ENCODE data around the gene TEAD1. TPM values are rescaled to one million over a fixed set of nuclear protein-coding genes. Genes with fewer than 3 reads are reported as not detected.

The TEAD1 gene
- polyA plus RNA-seq, 2 of the 4 experiments (the other 2 are of a cell fraction), result 111 to 112 TPM

GRCh38 chr11:12856338-12856737, 182.1 kb downstream of the TEAD1 start (continued):
- no peak for TF ChIP-seq BHLHE40 (IDR thresholded peaks at IDR 0.05; ENCODE audit: low read depth, low read length)

GRCh38 chr11:12857572-12857971, 183.4 kb downstream of the TEAD1 start:
- no peak for FAIRE-seq
- Histone ChIP-seq H3K9me3 (no peaks in the 10 kb centered on the region), H3K27ac (no peak overlapping the region; a peak in 1 of 6 replicates), H3K4me2 (no peak overlapping the region), H3K4me3 (no peak overlapping the region), H3K4me1 (peaks cover 58% of the 10 kb centered on the region)
- CTCF ChIA-PET, result interaction anchor here (0.6 to 1.5 kb wide), 4 partner anchors 8 to 61 kb away, joined by 3 to 5 read pairs (median 4); no protein-coding TSS in a partner anchor
- WGBS (ENCODE audit: missing lambda C conversion rate), result 94% methylated on average over 5 of the region's 5 CpGs
- POLR2A ChIA-PET, result no interaction called here
- ATAC-seq, result no peak
- DNase-seq (ENCODE audit: low read depth in 1 of 2, low spot score in 1 of 2), result no peak
- no peak for TF ChIP-seq FOXS1 (CRISPR knock-in tag; IDR thresholded peaks at IDR 0.05)
- TF ChIP-seq CBX2 (IDR thresholded peaks at IDR 0.05; ENCODE audit: borderline replicate concordance, low read depth), result no peak
- no peak for TF ChIP-seq CHD2 (IDR thresholded peaks at IDR 0.05; ENCODE audit: low read length, partially characterized antibody)
- TF ChIP-seq, protein P1, sequence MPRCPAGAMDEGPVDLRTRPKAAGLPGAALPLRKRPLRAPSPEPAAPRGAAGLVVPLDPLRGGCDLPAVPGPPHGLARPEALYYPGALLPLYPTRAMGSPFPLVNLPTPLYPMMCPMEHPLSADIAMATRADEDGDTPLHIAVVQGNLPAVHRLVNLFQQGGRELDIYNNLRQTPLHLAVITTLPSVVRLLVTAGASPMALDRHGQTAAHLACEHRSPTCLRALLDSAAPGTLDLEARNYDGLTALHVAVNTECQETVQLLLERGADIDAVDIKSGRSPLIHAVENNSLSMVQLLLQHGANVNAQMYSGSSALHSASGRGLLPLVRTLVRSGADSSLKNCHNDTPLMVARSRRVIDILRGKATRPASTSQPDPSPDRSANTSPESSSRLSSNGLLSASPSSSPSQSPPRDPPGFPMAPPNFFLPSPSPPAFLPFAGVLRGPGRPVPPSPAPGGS (IDR thresholded peaks at IDR 0.05), result no peak
- TF ChIP-seq ESRRA (IDR thresholded peaks at IDR 0.05; ENCODE audit: borderline replicate concordance, low read length), result no peak
- no peak for TF ChIP-seq RCOR1 (IDR thresholded peaks at IDR 0.05; ENCODE audit: low read depth, low read length)
- no peak for TF ChIP-seq NR3C1 (IDR thresholded peaks at IDR 0.05)
- no peak for TF ChIP-seq PHF8 (IDR thresholded peaks at IDR 0.05; ENCODE audit: borderline replicate concordance, low read depth)
- TF ChIP-seq HEYL (CRISPR knock-in tag; IDR thresholded peaks at IDR 0.05), result no peak
- TF ChIP-seq EHMT2 (IDR thresholded peaks at IDR 0.05; ENCODE audit: low read depth), result no peak
- TF ChIP-seq, protein P2, sequence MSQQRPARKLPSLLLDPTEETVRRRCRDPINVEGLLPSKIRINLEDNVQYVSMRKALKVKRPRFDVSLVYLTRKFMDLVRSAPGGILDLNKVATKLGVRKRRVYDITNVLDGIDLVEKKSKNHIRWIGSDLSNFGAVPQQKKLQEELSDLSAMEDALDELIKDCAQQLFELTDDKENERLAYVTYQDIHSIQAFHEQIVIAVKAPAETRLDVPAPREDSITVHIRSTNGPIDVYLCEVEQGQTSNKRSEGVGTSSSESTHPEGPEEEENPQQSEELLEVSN (IDR thresholded peaks at IDR 0.05; ENCODE audit: borderline replicate concordance, low read depth), result no peak
- no peak for TF ChIP-seq JUN (IDR thresholded peaks at IDR 0.05)
- TF ChIP-seq PBX3 (IDR thresholded peaks at IDR 0.05), result no peak
- TF ChIP-seq CEBPB (IDR thresholded peaks at IDR 0.05), result no peak
- no peak for TF ChIP-seq ZC3H11A (IDR thresholded peaks at IDR 0.05)
- TF ChIP-seq ZFP36 (IDR thresholded peaks at IDR 0.05; ENCODE audit: borderline replicate concordance, partially characterized antibody), result no peak

DNA sequence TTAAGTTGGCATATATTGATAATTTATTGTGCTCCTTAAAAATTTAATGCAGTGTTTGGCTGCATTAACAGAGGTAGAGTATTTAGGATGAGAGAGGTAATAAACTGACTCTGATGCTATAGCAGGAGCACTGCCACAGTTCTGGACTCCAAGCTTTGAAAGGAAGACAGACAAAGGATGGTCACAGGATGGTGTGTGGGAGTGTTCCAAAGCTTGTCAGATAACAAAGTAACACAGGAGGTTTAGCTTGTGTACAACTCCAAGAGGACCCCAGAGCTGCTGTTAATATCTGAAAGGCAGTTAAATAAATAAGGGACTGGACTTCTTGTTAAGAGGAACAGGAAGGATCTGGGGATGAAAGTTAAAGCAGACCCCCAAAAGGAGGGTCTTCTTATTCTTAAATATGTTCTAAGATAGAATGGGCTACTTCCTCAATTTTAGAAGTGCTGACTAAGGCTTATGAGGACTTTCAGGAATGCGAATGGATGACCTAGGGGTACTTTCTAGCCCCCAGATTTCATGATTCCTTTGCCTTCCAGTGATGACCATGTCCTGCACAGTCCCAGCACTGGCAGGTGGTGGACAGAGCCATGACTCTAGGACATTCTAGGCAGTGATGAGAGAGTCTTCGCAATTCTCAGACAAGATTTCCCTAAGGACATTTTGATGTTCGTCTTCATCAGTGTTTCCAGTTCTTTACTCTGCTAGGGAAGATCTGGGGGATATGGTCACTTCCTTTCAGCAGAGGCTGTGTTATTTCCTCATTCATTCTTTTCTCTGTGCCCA, 185.8 kb downstream of the TEAD1 start:
- TF ChIP-seq, protein P2 (IDR thresholded peaks at IDR 0.05; ENCODE audit: borderline replicate concordance, low read depth), result no peak
- TF ChIP-seq MAFK (IDR thresholded peaks at IDR 0.05; ENCODE audit: partially characterized antibody) (peak; percentile 93), POLR2AphosphoS2 (conservative IDR thresholded peaks at IDR 0.05; ENCODE audit: low read length) (no peak)
- H3K4me1 ChIP-seq, result peaks cover 47% of the 10 kb centered on the region
- no peaks in the 10 kb centered on the region for H3K9me3 ChIP-seq
- DNase-seq (ENCODE audit: low read depth in 1 of 2, low spot score in 1 of 2) (no peak), ATAC-seq (peak in 1 of 2 experiments; percentile 19; a peak in 3 of 6 replicates), FAIRE-seq (no peak)
- H3K27ac ChIP-seq, result no peak overlapping the region
- CTCF ChIA-PET, result no interaction called here
- H3K4me3 ChIP-seq, result no peak overlapping the region
- 89% methylated on average over 3 of the region's 3 CpGs for WGBS (ENCODE audit: missing lambda C conversion rate)
- POLR2A ChIA-PET, result no interaction called here
- no peak overlapping the region for H3K4me2 ChIP-seq

Data from A549 (cell line).